SK-N-SH (cell line): ENCODE data around the gene EHD1. TPM values are rescaled to one million over a fixed set of nuclear protein-coding genes. Genes with fewer than 3 reads are reported as not detected.

Source experiments
- CTCF ChIA-PET: fragments of 300-600, 350-600 bp; formaldehyde crosslinking; extraction: SDS; loops from one replicate; lab custom pipeline; 2021; lab: Yijun Ruan, JAX
- POLR2A ChIA-PET: fragments of 350-600 bp; sonication (Branson Sonifier 250); formaldehyde crosslinking; extraction: SDS; loops from one replicate; lab custom pipeline; 2020; ENCODE audit warnings: antibody characterized with exemption, inconsistent platforms; lab: Yijun Ruan, JAX
- DNase-seq: peaks from one replicate; pipeline ENCODE4 v3.0.0; 2012
- H2AFZ ChIP-seq: fragments of 200-600 bp; sonication (generic); 2 replicates; pipeline ENCODE4 v1.8.1; 2016; ENCODE audit warnings: antibody characterized with exemption, mild to moderate bottlenecking, low read depth
- H3F3A ChIP-seq: fragments of 200-600 bp; sonication (generic); replicated peaks from 2 replicates; pipeline ENCODE3; 2016; ENCODE audit warnings: antibody characterized with exemption, mild to moderate bottlenecking; ENCODE audit not compliant: insufficient read depth
- H3K27ac ChIP-seq, 2 experiments: fragments of 200-500 bp in 1 of 2; fragments of 200-600 bp in 1 of 2; sonication (Bioruptor generic) in 1 of 2; sonication (generic), shearing (Covaris generic) in 1 of 2; 2 replicates each; pipeline versions ENCODE4 v1.5.1 to v1.6.1; 2014 to 2016; ENCODE audit warnings: low read depth in 2 of 2, inconsistent platforms in 1 of 2, low read length in 1 of 2, mild to moderate bottlenecking in 1 of 2, mixed read lengths in 1 of 2
- H3K27me3 ChIP-seq: fragments of 200-600 bp; sonication (generic), shearing (Covaris generic); 2 replicates; pipeline ENCODE4 v1.6.1; 2016; ENCODE audit warnings: mixed run types; ENCODE audit not compliant: insufficient read depth
- H3K36me3 ChIP-seq, 2 experiments: fragments of 200-500 bp in 1 of 2; fragments of 200-600 bp in 1 of 2; sonication (Bioruptor generic) in 1 of 2; sonication (generic) in 1 of 2; replicated peaks in 1 of 2; 2 replicates each; pipeline versions ENCODE3 to v1.5.1; 2014 to 2016; ENCODE audit warnings: low read length in 1 of 2, mild to moderate bottlenecking in 1 of 2; ENCODE audit not compliant: insufficient read depth in 2 of 2, control insufficient read depth in 1 of 2
- H3K4me1 ChIP-seq, 2 experiments: fragments of 200-500 bp in 1 of 2; fragments of 200-600 bp in 1 of 2; sonication (Bioruptor generic) in 1 of 2; sonication (generic), shearing (Covaris generic) in 1 of 2; 2 replicates each; pipeline versions ENCODE4 v1.5.1 to v1.6.1; 2014 to 2016; ENCODE audit warnings: low read depth in 1 of 2, low read length in 1 of 2, mixed run types in 1 of 2; ENCODE audit not compliant: insufficient read depth in 2 of 2, control insufficient read depth in 1 of 2
- H3K4me2 ChIP-seq: fragments of 200-600 bp; sonication (generic), shearing (Covaris generic); 2 replicates; pipeline ENCODE4 v1.6.1; 2017; ENCODE audit warnings: mixed run types
- H3K4me3 ChIP-seq, 2 experiments: fragments of 200-500 bp in 1 of 2; fragments of 200-600 bp in 1 of 2; sonication (Bioruptor generic) in 1 of 2; sonication (generic), shearing (Covaris generic) in 1 of 2; 2 replicates each; pipeline versions ENCODE4 v1.5.1 to v1.8.1; 2014 to 2016; ENCODE audit warnings: low read depth in 2 of 2, inconsistent platforms in 1 of 2, low read length in 1 of 2, mild to moderate bottlenecking in 1 of 2, mixed read lengths in 1 of 2, moderate library complexity in 1 of 2
- H3K79me2 ChIP-seq: fragments of 200-600 bp; sonication (generic); 2 replicates; pipeline ENCODE4 v1.8.1; 2017; ENCODE audit warnings: mild to moderate bottlenecking; ENCODE audit not compliant: insufficient read depth
- H3K9ac ChIP-seq: fragments of 200-600 bp; sonication (generic); 2 replicates; pipeline ENCODE4 v1.6.1; 2017; ENCODE audit warnings: mixed run types
- H3K9me2 ChIP-seq: fragments of 200-600 bp; sonication (generic); 2 replicates; pipeline ENCODE4 v1.6.1; 2017; ENCODE audit warnings: mixed run types
- H3K9me3 ChIP-seq: fragments of 200-600 bp; sonication (generic); 2 replicates; pipeline ENCODE4 v1.6.1; 2017; ENCODE audit warnings: mixed run types, mild to moderate bottlenecking, moderate library complexity
- H4K20me1 ChIP-seq: fragments of 200-600 bp; sonication (generic); 2 replicates; pipeline ENCODE4 v1.6.1; 2017; ENCODE audit warnings: mild to moderate bottlenecking, mixed run types; ENCODE audit not compliant: insufficient read depth
- CHD2 ChIP-seq: fragments of 150-350 bp; IDR thresholded peaks from 2 replicates; pipeline ENCODE4 v1.6.1; 2018; ENCODE audit warnings: low read length; ENCODE audit not compliant: partially characterized antibody
- FOSL2 ChIP-seq: IDR thresholded peaks from 2 replicates; pipeline ENCODE4 v1.4.0; 2012; ENCODE audit warnings: low read depth, mild to moderate bottlenecking, moderate library complexity, borderline replicate concordance
- GABPA ChIP-seq: IDR thresholded peaks from 2 replicates; pipeline ENCODE4 v1.4.0; 2012; ENCODE audit warnings: low read depth, mild to moderate bottlenecking
- MEF2A ChIP-seq: IDR thresholded peaks from 2 replicates; pipeline ENCODE4 v1.4.0; 2012; ENCODE audit warnings: low read depth, borderline replicate concordance
- NRF1 ChIP-seq: IDR thresholded peaks from 2 replicates; pipeline ENCODE4 v1.6.1; 2012; ENCODE audit warnings: low read depth, mild to moderate bottlenecking, low read length
- POLR2AphosphoS5 ChIP-seq: IDR thresholded peaks from 2 replicates; pipeline ENCODE4 v1.6.1; 2012; ENCODE audit warnings: low read depth, low read length
- RAD21 ChIP-seq: IDR thresholded peaks from 2 replicates; pipeline ENCODE4 v1.6.1; 2012; ENCODE audit warnings: mild to moderate bottlenecking, low read length
- RCOR1 ChIP-seq: fragments of 150-350 bp; IDR thresholded peaks from 2 replicates; pipeline ENCODE4 v1.6.1; 2017; ENCODE audit warnings: antibody characterized with exemption, low read length
- RFX5 ChIP-seq: IDR thresholded peaks from 2 replicates; pipeline ENCODE4 v1.6.1; 2012; ENCODE audit warnings: mild to moderate bottlenecking, improper control_type of control experiment, low read length
- SIN3A ChIP-seq: IDR thresholded peaks from 2 replicates; pipeline ENCODE4 v1.6.1; 2012; ENCODE audit warnings: low read depth, mild to moderate bottlenecking, low read length, moderate library complexity, borderline replicate concordance
- SMC3 ChIP-seq: IDR thresholded peaks from 2 replicates; pipeline ENCODE4 v1.6.1; 2012; ENCODE audit warnings: low read depth, low read length, improper control_type of control experiment
- TAF1 ChIP-seq: IDR thresholded peaks from 2 replicates; pipeline ENCODE4 v1.6.1; 2012; ENCODE audit warnings: low read depth, mild to moderate bottlenecking, low read length, moderate library complexity, borderline replicate concordance
- TEAD4 ChIP-seq: IDR thresholded peaks from 2 replicates; pipeline ENCODE4 v1.4.0; 2012; ENCODE audit warnings: mild to moderate bottlenecking, borderline replicate concordance; ENCODE audit not compliant: insufficient read depth
- USF2 ChIP-seq: fragments of 150-350 bp; IDR thresholded peaks from 2 replicates; pipeline ENCODE4 v1.6.1; 2017; ENCODE audit warnings: antibody characterized with exemption, low read length, low read depth, borderline replicate concordance
- YY1 ChIP-seq: IDR thresholded peaks from 2 replicates; pipeline ENCODE4 v1.4.0; 2012; ENCODE audit warnings: low read depth, mild to moderate bottlenecking
- WGBS: methylation state at CpG from one replicate; pipeline ENCODE4 v1.1.6; 2017; ENCODE audit warnings: low lambda C conversion rate; 5-methylcytosine and 5-hydroxymethylcytosine counted together
- polyA plus RNA-seq, 3 experiments: library from polyadenylated mRNA; depleted of rRNA; stranded (reverse); fragments of >200 nt; gene quantifications; 2 replicates each; pipeline ENCODE4 v1.2.3, GENCODE V29; 2012
- TF ChIP-seq, protein P1 (sequence below): fragments of 150-350 bp; IDR thresholded peaks from 2 replicates; pipeline ENCODE4 v1.6.1; 2016; ENCODE audit warnings: mild to moderate bottlenecking, low read depth, low read length
- TF ChIP-seq, protein P2 (sequence below): IDR thresholded peaks from 2 replicates; pipeline ENCODE4 v1.4.0; 2012; ENCODE audit warnings: low read depth, borderline replicate concordance
- TF ChIP-seq, protein P3 (sequence below): fragments of 200-600 bp; sonication (generic); IDR thresholded peaks from 2 replicates; pipeline ENCODE4 v1.6.1; 2017; ENCODE audit warnings: antibody characterized with exemption, mild to moderate bottlenecking, moderate library complexity

Gene EHD1
- polyA plus RNA-seq, 1 of the 3 experiments (the other 2 are of a cell fraction): 93.3 TPM

DNA sequence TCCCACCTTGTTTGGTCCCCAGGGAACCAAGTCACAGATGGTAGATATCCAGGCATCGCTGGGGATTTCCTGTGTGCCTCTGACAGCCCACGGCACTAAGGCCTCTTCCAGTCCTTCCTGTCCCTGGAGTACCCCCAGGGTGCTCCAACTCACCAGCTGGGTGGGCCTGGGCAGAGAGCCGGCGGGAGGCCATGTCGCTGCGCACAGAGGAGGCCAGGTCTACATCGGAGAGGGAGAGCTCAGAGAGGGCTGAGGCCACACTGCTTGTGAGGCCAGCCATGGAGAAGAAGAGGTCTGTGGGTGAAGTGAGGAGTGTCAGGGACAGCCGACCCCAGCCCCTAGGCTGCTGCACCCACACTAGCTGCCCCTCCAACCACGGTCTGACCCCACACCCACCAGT lies 33.3 kb upstream of the EHD1 start:
- ChIA-PET POLR2A (no interaction called here), CTCF (interaction anchor here (0.7 to 1.1 kb wide), 3 partner anchors 15 to 65 kb away, joined by 3 to 4 read pairs (median 3); no protein-coding TSS in a partner anchor)
- Histone ChIP-seq H3K9me2 (no peaks in the 10 kb centered on the region), H4K20me1 (no peaks in the 10 kb centered on the region), H3K9me3 (no peaks in the 10 kb centered on the region), H2AFZ (no peak overlapping the region), H3K4me1 (peaks cover 8 to 9% of the 10 kb centered on the region in 2 experiments; a peak in 2 of 4 replicates), H3F3A (no peaks in the 10 kb centered on the region), H3K27me3 (no peaks in the 10 kb centered on the region), H3K9ac (no peak overlapping the region), H3K27ac (no peak overlapping the region), H3K4me3 (no peak overlapping the region), H3K4me2 (no peak overlapping the region), H3K36me3 (peaks cover 0 to 60% of the 10 kb centered on the region in 2 experiments), H3K79me2 (peaks cover 13% of the 10 kb centered on the region; the same call in 1 of the 2 replicates)
- TF ChIP-seq NRF1: no peak
- TF ChIP-seq TAF1: no peak
- TF ChIP-seq, protein P1, sequence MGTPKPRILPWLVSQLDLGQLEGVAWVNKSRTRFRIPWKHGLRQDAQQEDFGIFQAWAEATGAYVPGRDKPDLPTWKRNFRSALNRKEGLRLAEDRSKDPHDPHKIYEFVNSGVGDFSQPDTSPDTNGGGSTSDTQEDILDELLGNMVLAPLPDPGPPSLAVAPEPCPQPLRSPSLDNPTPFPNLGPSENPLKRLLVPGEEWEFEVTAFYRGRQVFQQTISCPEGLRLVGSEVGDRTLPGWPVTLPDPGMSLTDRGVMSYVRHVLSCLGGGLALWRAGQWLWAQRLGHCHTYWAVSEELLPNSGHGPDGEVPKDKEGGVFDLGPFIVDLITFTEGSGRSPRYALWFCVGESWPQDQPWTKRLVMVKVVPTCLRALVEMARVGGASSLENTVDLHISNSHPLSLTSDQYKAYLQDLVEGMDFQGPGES: no peak
- no peak for TF ChIP-seq USF2
- TF ChIP-seq, protein P2, sequence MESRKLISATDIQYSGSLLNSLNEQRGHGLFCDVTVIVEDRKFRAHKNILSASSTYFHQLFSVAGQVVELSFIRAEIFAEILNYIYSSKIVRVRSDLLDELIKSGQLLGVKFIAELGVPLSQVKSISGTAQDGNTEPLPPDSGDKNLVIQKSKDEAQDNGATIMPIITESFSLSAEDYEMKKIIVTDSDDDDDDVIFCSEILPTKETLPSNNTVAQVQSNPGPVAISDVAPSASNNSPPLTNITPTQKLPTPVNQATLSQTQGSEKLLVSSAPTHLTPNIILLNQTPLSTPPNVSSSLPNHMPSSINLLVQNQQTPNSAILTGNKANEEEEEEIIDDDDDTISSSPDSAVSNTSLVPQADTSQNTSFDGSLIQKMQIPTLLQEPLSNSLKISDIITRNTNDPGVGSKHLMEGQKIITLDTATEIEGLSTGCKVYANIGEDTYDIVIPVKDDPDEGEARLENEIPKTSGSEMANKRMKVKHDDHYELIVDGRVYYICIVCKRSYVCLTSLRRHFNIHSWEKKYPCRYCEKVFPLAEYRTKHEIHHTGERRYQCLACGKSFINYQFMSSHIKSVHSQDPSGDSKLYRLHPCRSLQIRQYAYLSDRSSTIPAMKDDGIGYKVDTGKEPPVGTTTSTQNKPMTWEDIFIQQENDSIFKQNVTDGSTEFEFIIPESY: no peak
- TF ChIP-seq CHD2: no peak
- TF ChIP-seq, protein P3, sequence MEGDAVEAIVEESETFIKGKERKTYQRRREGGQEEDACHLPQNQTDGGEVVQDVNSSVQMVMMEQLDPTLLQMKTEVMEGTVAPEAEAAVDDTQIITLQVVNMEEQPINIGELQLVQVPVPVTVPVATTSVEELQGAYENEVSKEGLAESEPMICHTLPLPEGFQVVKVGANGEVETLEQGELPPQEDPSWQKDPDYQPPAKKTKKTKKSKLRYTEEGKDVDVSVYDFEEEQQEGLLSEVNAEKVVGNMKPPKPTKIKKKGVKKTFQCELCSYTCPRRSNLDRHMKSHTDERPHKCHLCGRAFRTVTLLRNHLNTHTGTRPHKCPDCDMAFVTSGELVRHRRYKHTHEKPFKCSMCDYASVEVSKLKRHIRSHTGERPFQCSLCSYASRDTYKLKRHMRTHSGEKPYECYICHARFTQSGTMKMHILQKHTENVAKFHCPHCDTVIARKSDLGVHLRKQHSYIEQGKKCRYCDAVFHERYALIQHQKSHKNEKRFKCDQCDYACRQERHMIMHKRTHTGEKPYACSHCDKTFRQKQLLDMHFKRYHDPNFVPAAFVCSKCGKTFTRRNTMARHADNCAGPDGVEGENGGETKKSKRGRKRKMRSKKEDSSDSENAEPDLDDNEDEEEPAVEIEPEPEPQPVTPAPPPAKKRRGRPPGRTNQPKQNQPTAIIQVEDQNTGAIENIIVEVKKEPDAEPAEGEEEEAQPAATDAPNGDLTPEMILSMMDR: no peak
- TF ChIP-seq TEAD4: no peak
- TF ChIP-seq RAD21: no peak
- TF ChIP-seq MEF2A: no peak
- no peak for DNase-seq
- WGBS: 98% methylated on average over 8 of the region's 9 CpGs

DNA sequence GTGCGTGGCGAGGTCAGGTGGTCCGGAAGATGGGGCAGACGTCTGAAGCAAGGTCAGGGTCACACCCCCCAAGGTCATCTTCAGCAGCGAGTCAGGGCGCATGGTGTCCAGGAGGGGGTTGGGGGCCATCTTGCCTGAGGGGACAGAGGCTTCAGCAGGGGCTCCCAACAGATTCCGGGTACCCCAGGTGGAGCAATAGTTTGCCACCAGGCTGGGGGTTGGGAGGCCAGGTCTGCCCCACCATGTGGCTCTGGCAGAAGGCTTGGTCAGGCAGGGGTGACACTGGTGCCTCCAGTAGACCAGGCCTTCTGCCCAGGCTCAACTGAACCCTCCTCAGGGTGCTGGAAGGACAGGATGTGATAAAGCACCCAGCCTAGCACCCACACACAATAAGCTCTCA lies 32.7 kb upstream of the EHD1 start:
- no peak overlapping the region for H3K4me3 ChIP-seq
- H3K27ac ChIP-seq: no peak overlapping the region
- no peak overlapping the region for H3K4me2 ChIP-seq
- no peak overlapping the region for H3K9ac ChIP-seq
- H3K9me2 ChIP-seq: no peaks in the 10 kb centered on the region
- H3F3A ChIP-seq: no peaks in the 10 kb centered on the region
- POLR2A ChIA-PET: no interaction called here
- no peak for DNase-seq
- WGBS: 89% methylated on average over 5 of the region's 7 CpGs
- no peaks in the 10 kb centered on the region for H3K27me3 ChIP-seq
- peaks cover 5 to 7% of the 10 kb centered on the region in 2 experiments; a peak in 2 of 4 replicates for H3K4me1 ChIP-seq
- H3K36me3 ChIP-seq: peaks cover 0 to 65% of the 10 kb centered on the region in 2 experiments
- peaks cover 8% of the 10 kb centered on the region; the same call in 1 of the 2 replicates for H3K79me2 ChIP-seq
- CTCF ChIA-PET: interaction anchor here (0.7 kb wide), 1 partner anchor 23 kb away, joined by 3 read pairs; no protein-coding TSS in a partner anchor
- H3K9me3 ChIP-seq: no peaks in the 10 kb centered on the region
- no peak overlapping the region for H2AFZ ChIP-seq
- H4K20me1 ChIP-seq: no peaks in the 10 kb centered on the region
- no peak for TF ChIP-seq GABPA
- TF ChIP-seq USF2: no peak
- TF ChIP-seq POLR2AphosphoS5: no peak
- TF ChIP-seq FOSL2: no peak
- no peak for TF ChIP-seq TEAD4
- TF ChIP-seq SMC3: no peak
- TF ChIP-seq, protein P1: no peak
- no peak for TF ChIP-seq YY1
- TF ChIP-seq NRF1: no peak
- TF ChIP-seq RFX5: no peak
- TF ChIP-seq RAD21: no peak
- TF ChIP-seq SIN3A: no peak
- TF ChIP-seq RCOR1: no peak
